Gastroesophageal sphincter (tissue), 3 donors: Measurements from ENCODE around the gene PHLPP1.

Experiments
- POLR2A ChIP-seq, 2 donors: fragments of 450-650 bp; IDR thresholded peaks; one replicate each; pipeline ENCODE4 v1.6.1; 2017; ENCODE audit warnings: antibody characterized with exemption in 2 of 2, mild to moderate bottlenecking in 2 of 2, moderate library complexity in 1 of 2
- POLR2AphosphoS5 ChIP-seq: sonication (generic); formaldehyde crosslinking; IDR thresholded peaks from one replicate; pipeline ENCODE4 v1.6.1; 2017; ENCODE audit warnings: antibody characterized with exemption
- TF ChIP-seq, protein P1 (sequence below), 4 experiments: fragments of 200-600 bp in 2 of 4; fragments of 450-650 bp in 2 of 4; sonication (generic) in 1 of 4; IDR thresholded peaks; one replicate each; pipeline ENCODE4 v1.5.1; 2017 to 2019; ENCODE audit warnings: antibody characterized with exemption in 4 of 4, mild to moderate bottlenecking in 2 of 4, moderate library complexity in 2 of 4

DNA sequence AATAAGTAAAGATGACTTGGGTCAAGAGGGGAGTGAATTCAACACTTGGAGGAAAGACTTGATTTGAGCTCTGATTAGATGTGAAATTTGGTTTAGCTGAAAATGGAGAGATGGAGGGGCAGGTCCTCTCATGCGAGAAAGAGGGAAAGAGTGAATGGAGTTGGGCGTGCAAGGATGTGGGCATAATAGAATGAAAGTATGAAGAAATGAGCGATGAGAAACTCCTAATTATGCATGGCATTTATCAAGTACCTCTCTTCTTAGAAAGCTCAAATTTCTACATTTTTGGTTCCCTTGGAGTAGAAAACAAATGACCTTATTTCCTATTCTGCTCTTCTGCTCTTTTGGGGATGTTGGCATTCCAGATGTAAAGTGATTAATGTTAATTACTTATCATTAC, 161.5 kb downstream of the PHLPP1 start:
- TF ChIP-seq POLR2AphosphoS5 (no peak), POLR2A (IDR thresholded peaks at IDR 0.05) (no peak)
- TF ChIP-seq, protein P1, sequence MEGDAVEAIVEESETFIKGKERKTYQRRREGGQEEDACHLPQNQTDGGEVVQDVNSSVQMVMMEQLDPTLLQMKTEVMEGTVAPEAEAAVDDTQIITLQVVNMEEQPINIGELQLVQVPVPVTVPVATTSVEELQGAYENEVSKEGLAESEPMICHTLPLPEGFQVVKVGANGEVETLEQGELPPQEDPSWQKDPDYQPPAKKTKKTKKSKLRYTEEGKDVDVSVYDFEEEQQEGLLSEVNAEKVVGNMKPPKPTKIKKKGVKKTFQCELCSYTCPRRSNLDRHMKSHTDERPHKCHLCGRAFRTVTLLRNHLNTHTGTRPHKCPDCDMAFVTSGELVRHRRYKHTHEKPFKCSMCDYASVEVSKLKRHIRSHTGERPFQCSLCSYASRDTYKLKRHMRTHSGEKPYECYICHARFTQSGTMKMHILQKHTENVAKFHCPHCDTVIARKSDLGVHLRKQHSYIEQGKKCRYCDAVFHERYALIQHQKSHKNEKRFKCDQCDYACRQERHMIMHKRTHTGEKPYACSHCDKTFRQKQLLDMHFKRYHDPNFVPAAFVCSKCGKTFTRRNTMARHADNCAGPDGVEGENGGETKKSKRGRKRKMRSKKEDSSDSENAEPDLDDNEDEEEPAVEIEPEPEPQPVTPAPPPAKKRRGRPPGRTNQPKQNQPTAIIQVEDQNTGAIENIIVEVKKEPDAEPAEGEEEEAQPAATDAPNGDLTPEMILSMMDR (IDR thresholded peaks at IDR 0.05), result no peak
